H1 (cell line): ENCODE results near the gene ASPRV1. TPM values are rescaled to one million over a fixed set of nuclear protein-coding genes. Genes with fewer than 3 reads are reported as not detected.

Experiments used
- CHD1 ChIP-seq: IDR thresholded peaks from 2 replicates; pipeline ENCODE4 v1.6.1; 2012; ENCODE audit warnings: low read depth, low read length, improper control_type of control experiment
- polyA plus RNA-seq, 7 experiments: library from polyadenylated mRNA; depleted of rRNA in 3 of 7; stranded (reverse) in 5 of 7; unstranded in 2 of 7; fragments of >200 nt in 5 of 7; fragments of 200-250 nt in 2 of 7; gene quantifications; 1 replicate in 5 of 7; 2 replicates in 1 of 7; 4 replicates in 1 of 7; pipeline versions ENCODE4 v1.2.1 to v1.2.3, GENCODE V29; 2011 to 2013; ENCODE audit warnings: missing spikeins in 2 of 7, mixed read lengths in 2 of 7
- total RNA-seq: library from RNA; stranded (reverse); fragmentation: NEBNext Ultra II Directional; extraction: Animal tissue kit (Norgen Biotek cat#: 25700); gene quantifications from 2 replicates; pipeline ENCODE4 v1.2.1, GENCODE V29; 2021

Gene ASPRV1
- total and polyA plus RNA-seq, 2 of the 8 experiments (the other 6 are each of a cell fraction or from before 2014, with no cell fraction given) = 0.59 to 0.95 TPM

GRCh38 chr2:69979902-69980807, 18.7 kb upstream of the ASPRV1 start (continued):
- TF ChIP-seq CHD1 = no peak
